HG03135 (cell line): Measurements from ENCODE around the gene CRLF2.
"Not testable (repeated sequence)": the region's sequence is repeated elsewhere in the genome, so short reads cannot be mapped to it uniquely, and the experiment has no call there.

Experiments used
- ATAC-seq: cut with Tn5 transposase; IDR thresholded peaks from one replicate; pipeline ENCODE4 v1.9.1; 2021; ENCODE audit warnings: mild to moderate bottlenecking, moderate library complexity; ENCODE audit not compliant: unreplicated experiment

CRLF2 gene, protein sequence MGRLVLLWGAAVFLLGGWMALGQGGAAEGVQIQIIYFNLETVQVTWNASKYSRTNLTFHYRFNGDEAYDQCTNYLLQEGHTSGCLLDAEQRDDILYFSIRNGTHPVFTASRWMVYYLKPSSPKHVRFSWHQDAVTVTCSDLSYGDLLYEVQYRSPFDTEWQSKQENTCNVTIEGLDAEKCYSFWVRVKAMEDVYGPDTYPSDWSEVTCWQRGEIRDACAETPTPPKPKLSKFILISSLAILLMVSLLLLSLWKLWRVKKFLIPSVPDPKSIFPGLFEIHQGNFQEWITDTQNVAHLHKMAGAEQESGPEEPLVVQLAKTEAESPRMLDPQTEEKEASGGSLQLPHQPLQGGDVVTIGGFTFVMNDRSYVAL

DNA sequence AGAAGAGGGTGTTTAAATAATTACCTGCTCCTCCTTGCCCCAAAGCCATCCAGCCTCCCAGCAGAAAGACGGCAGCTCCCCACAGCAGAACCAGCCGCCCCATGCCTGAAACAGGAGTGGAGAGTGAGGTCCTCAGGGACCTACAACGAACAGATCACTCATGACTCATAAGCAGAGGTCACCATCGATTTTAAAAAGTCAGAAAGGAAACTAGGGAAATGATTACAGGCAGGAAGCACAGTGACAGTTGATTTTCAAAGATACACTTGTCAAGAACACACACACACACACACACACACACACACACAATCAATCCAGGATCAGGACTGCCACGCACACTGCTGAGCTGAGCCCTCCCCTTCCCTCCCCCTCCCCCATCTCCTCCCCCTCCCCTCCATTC lies at the start of gene CRLF2:
CRLF2 (minus strand) TSS at position 118 of the 400 bp plus-strand sequence; CDS start at position 103, 15 bp downstream.
- peak; percentile 56 for ATAC-seq

DNA sequence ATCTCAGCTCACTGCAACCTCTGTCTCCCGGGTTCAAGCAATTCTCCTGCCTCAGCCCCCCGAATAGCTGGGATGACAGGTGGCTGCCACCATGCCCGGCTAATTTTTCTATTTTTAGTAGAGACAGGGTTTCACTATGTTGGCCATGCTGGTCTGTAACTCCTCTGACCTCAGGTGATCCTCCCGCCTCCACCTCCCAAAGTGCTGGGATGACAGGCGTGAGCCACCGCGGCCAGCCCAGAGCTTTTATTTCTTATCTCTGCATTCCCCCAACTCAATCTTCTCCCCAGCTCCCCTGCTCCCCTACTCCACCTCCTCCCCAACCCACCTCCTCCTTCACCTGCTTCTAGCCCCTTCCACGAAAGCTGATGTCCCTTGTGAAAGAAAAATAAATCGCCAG lies 49.3 kb upstream of the CRLF2 start:
- not testable (repeated sequence) for ATAC-seq

DNA sequence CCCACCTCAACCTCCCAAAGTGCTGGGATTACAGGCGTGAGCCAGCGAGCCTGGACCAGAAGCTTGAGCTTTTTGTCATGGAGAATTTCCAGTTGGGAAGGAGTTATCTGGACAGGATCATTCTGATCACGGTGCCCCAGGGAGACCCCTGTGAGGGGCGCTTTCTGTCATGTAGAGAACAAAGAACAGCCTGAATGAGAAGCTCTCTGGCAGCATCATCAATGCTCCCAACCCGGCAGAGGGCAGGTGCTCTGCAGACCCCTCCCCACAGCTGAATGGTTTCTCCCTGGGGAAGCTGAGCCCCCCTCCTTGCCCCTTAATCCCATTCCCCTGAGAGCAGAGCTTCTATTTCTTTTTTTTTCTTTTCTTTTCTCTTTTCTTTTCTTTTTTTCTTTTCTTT lies 48.8 kb upstream of the CRLF2 start:
- ATAC-seq = no peak

DNA sequence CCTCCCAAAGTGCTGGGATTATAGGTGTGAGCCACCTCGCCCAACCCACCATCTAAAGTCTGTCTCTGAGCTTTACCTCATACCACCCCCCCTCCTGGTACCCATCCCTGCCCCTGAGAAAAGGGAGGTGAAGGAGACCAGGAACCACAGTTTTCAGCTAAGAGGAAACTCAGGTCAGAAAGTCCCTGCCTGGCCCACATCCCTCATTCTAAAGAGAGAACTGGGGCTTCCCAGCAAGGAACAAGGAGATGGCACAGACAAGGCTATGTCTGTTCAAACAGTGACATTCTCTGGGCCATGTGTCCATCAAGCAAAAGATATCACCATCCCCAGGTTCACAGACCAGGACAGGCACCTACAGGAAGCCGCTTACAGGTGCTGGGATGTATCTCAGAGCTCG lies 40.4 kb upstream of the CRLF2 start:
- no peak for ATAC-seq

DNA sequence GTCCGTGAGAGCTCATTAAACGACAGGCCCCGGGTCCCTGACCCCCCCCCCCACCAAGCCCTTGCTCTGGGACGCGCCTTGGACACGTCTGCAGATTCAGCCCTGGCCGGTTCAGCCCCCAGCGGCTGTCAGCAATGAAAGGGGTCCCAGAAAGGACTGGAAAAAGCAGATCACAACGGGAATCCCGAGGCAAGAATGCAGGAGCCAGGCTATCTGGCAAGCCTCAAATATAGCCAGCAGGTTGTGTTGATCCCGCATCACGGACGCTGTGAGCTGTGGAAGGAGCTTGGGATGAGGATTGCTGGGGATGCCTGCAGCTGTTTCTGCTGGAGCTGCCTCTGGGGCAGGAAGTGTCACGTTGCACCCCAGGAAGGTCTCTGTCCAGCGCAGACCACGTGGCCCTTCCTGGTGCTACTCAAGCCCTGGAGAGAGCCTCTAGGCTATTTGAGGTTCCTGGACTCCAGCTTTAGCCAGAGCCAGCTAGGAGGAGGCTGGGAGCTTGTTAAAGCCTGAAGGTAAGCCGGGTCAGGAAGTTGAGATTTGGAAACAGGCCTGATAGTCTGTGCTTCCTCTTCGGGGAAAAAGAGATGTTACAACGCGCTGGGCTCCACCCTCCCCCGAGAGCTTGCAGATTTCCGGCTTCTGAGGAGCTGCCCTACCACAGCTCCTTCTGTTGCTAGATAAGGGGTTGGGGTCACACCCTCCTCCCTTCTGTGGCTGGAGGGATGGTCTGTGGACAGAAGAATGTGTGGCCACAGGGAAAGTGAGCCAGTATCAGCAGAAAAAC lies 36.8 kb upstream of the CRLF2 start:
- peak; percentile 49 for ATAC-seq

DNA sequence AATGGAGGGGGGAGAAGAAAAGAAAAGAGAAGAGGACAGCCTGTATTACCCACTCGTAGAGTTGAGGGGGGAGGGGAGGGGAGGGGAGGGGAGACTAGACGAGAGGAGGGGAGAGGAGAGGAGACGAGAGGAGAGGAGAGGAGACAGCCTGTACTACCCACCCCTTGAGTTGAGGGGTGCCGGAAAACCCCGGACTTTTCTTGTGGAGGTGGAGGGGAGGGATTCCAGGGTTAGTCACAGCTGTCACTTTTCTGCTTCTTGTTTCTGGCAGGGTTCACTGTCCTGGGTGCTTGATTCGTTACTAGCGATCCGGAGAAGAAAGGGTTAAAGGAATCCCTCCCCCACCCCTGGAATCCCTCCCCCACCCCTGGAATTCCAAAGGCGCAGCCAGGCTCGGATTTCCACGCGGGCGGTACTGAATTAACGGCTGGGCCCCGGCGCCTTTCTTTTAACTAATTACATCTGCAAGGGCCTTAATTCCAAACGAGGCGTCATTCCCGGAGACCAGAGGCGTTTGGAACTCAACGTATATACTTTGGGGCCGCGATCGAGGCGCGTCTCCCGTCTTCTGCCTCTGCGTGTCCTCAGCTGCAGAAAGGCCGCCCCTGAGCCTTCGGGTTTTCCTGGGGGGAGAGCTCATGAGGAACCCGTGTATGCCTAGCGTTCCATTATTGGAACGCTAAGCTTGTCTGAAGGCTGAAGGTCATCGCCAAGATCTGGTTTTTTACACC lies 36.0 kb upstream of the CRLF2 start:
- ATAC-seq = no peak

DNA sequence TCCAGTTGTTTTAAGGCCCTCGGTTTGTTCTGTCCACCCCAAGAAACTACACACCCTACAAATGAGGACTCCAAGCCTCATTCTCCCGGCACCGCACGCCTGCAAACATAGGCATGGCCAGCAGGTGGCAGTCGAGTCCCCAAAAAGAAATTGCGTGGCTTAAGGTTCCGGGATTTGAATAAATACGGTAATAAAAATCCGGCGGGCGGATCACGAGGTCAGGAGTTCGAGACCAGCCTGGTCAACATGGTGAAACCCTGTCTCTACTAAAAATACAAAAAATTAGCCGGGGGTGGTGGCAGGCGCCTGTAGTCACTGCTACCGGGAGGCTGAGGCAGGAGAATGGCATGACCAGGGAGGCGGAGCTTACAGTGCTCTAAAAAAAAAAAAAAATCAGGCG lies 34.4 kb upstream of the CRLF2 start:
- ATAC-seq = peak; percentile 70

DNA sequence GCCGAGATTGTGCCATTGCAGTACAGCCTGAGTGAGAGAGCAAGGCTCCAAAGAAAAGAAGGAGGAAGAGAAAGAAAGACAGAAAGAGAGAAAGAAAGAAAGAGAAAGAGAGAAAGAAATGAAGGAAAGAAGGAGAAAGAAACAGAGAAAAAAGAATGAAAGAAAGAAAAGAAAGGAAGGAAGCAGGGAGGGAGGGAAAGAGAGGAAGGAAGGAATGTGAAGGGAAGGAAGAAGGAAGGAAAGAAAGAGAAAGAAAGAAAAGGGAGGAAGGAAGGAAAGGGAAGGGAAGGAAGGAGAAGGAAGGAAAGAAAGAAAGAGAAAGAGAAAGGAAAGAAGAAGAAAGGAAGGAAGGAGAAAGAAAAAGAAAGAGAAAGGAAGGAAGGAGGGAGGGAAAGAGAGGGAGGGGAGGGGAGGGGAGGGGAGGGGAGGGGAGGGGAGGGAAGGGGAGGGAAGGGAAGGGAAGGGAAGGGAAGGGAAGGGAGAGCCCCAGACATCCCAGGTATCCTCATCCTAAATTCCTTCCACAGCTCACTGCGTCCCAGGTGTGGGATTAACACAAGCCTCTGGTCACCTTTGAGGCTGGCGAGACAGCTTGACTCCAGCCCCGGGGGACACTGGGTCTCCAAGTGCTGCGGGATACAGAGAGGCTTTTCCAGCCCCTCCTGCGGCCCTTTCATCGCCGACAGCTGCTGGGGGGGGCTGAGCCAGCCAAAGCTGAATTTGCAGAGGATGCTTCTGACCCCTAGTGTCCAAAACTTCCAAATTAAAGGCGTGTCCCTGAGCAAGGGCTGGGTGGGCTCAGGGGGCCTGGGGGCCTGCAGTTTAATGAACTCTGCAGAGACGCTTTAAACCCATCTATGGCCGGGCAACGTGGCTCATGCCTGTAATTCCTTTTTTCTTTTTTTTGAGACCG lies 32.0 kb upstream of the CRLF2 start:
- ATAC-seq = no peak

DNA sequence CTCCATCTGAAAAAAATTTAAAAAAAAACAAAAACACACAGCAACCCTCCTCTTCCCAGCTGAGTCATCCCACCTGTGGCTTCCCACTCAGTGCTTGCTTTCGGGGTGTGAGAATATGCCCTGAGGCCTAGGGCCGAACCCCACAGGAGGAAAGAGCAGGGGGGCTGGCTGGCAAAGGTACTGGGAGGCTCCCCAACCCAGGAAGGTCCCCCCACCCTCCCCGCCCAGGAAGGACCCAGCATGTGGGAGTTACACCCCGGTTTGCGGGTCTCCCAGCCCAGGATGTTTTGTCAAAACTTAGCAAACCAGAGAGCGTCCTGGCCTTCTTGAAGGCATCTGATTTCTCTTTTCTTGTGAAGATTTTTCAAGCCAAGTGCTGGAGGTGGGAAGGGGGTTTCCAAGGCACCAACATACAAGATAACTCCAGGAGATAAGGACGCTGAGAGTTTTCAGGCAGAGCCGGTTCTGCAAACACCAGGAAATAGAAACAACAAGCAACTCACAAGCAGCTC lies 30.5 kb upstream of the CRLF2 start:
- ATAC-seq = no peak

DNA sequence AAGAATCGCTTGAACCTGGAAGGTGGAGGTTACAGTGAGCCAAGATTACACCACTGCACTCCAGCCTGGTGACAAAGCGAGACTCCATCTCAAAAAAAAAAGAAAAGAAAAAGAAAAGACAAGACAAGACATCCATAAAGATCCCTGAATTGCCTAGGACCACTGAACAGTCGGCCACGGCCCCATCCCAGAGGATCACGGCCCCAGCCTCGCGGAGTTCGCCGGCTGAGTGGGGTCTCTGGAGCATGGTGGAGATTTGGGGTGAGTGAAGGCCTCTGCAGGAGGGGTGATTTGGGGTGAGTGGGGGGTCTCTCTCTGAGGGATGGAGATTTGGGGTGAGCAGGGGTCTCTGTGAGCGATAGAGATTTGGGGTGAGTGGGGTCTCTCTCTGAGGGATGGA lies 28.1 kb upstream of the CRLF2 start:
- not testable (repeated sequence) for ATAC-seq

DNA sequence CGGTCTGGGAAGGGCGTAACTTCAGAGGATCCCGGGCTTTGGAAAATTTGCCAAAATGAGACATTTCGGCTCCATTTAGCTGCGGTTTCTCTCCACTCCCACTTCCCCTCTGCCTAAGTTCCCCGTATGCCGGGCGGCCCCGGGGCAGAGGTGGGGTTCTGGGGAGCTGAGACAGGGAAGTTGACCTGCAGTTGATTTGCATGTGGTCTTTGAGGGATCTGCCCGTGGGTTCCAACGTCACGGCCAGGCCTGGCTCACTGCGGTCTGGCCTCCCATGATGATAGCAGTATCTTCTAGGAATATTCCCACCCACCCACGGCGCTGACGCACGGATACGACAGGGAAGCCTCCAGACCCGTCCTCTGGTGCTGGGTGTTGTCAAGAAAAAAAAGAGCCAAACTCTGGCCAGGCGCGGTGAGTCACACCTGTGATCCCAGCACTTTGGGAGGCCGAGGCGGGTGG lies 27.3 kb upstream of the CRLF2 start:
- ATAC-seq = no peak

DNA sequence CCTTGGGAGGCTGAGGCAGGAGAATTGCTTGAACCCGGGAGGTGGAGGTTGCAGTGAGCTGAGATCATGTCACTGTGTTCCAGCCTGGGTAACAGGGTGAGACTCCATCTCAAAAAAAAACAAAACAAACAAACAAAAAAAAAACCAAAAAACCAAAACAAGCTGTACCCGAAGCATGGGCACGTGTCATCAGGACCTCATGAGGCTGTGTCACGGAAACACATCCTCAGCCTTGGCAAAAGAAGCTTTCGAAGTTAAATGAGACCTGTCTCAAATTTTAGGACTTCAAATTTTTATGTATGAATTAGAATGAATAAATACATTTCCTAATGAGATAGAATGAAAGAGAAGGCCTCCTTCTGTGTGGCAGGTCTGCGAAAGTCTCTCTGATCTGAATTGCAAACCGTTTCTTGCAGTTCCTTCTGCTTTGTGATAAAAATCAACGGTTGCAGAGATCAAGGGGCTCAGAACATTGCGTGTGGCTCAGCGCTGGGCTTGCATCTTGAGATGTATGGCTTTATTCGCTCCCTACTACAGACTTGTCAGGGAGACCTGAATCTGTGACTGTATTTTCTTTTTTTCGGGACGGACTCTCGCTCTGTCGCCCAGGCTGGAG lies 19.5 kb upstream of the CRLF2 start:
- ATAC-seq = no peak

DNA sequence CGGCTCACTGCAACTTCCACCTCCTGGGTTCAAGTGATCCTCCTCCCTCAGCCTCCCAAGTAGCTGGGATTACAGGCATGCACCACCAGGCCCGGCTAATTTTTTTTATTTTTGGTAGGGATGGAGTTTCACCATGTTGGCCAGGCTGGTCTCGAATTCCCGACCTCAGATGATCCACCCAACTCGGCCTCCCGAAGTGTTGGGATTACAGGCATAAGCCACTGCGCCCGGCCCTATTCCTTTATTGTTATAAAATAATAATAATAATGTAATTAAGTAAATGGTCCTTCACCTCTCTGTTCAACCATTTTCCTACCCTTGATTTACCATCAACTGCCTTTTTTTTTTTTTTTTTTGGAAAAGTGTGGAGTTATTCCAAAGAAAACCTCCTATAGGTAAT lies 15.7 kb upstream of the CRLF2 start:
- ATAC-seq = not testable (repeated sequence)

DNA sequence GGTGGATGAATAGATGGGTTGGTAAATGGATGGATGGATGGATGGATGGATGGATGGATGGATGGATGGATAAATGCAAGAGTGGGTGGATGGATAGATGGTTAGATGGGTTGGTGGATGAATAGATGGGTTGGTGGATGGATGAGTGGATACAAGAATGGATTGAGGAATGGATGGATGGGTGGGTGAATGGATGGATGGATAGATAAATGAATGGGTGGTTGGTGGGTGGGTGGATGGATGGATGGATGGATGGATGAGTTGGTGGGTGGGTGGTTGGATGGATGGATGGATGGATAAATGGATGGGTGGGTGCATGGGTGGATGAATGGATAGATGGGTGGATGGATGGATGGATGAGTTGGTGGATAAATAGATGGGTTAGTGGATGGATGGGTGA lies 13.8 kb upstream of the CRLF2 start:
- no peak for ATAC-seq

DNA sequence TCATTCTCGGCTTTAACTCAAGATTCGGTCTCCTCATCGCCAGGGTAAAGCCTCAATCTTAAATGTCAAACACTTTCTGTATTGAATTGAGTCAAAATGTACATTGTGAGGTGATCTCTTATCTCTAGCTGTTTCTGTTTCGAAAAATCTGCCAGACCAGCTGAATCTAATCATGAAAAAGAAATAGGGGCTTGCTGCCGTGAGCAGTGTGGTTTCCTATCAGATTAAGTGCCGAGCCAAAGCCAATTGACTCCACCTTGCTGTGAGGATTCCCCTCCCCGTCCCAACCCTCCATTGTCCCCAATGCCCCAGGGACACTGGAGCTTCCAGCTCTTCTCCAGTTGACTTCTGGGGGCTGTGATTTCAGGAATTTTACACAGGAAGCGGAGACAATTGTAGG lies 12.5 kb upstream of the CRLF2 start:
- no peak for ATAC-seq

DNA sequence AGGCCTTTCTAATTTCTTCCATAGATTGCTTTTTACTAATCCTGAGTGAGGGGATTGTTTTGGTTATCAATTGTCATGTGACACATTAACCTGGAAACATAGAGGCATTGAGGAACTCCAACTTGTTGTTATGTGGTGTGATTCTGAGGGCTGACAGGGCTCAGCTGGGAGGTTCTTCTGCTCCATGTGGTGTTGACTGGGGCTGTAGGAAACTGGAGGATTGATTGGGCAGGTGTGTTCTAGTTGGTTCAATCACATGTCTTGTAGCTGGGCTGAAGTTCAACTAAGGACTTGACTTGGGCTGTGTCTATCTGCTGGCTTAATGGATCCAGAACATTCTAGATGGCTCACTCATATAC lies 10.8 kb upstream of the CRLF2 start:
- ATAC-seq = no peak

DNA sequence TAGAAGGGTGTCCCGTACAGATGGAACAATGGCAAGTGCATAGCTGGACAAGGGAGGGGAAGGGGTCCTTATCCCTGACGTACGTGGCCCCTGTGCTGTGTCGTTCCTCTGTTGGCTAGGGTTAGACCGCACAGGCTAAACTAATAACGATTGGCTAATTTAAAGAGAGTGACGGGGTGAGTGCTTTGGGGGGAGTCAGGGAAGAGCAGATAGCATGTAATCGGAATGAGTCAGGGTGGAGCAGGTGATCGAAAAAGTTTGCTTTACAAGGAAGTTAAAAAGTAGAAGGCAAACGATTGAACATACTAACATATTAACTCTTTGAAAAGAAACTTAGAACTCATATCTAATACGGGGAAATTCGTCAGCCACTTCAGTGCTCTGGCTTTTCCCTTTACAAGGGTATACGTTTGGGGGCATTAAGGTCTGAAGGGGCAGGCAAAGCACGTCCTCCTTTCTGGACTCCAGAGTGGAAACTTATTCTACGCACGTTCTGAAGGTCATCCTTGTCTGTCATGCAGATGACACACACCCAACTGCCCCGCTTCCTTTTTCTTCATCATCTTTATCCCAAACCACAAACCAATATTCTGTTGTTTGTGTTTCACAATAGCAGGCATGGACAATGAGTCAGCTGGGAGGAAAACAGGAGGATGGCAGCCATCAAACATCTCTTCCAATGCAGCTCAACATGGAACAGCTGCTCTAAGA lies 10.2 kb upstream of the CRLF2 start:
- ATAC-seq = no peak

DNA sequence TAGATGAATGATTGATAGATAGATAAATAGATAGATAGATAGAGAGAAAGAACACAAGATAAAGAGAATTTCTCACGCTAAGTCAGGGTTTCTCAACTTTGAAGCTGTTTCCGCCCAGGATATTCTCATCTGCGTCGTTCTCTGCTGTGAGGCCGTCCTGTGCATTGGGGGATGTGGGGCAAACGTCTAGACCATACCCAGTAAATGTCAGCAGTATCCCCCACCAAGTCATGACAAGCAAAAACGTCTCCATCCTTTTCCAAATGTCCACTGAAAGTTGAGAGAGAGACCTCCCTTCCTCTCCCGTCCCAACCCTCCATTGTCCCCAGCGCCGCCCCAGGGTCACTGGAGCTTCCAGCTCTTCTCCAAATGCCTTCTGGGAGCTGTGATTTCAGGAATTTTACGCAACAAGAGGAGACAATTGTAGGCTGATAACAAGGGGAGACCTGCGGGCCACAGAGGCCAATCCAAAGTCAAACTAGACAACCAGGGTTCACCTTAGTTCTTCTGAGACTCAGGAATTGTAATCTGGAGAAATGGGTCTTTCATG lies 8.9 kb upstream of the CRLF2 start:
- ATAC-seq = no peak

DNA sequence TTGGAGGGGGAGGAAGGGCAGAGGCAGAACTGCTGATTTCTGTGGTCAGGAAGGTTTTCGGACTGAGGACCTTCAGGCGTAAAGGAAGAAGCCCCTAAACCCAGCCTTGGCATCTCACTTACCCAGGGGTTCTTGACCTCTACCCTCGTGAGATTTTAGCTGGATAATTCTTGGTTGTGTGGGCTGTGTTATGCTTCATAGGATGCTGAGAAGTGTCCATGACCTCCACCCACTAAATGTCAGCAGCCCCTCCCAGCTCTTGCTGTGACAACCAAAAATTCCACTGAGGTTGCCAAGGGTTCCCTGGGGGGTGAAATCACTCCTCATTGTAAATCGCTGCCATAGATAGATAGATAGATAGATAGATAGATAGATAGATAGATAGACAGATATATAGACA lies 5.8 kb upstream of the CRLF2 start:
- no peak for ATAC-seq
